ENCODE data around the gene NEUROG1.
A peak's percentile ranks its signal among the peaks of the same experiment; 100 is the strongest.

NEUROG1 gene

GRCh38 chr5:135538261-135538660 is 2.5 kb upstream of the NEUROG1 start (continued):
- TF ChIP-seq ZNF791 (tag by site-specific recombination; IDR thresholded peaks at IDR 0.05) (no peak), SALL2 (tag by site-specific recombination; IDR thresholded peaks at IDR 0.05; ENCODE audit: borderline replicate concordance) (no peak), ZBTB17 (tag by site-specific recombination; IDR thresholded peaks at IDR 0.05) (no peak)

GRCh38 chr5:135537745-135538144 is 2.0 kb upstream of the NEUROG1 start:
- ChIA-PET POLR2A (no interaction called here), CTCF (interaction anchor here (0.6 to 2.3 kb wide), 5 partner anchors 14 to 80 kb away, joined by 4 to 12 read pairs (median 5); no protein-coding TSS in a partner anchor)
- Histone ChIP-seq H3K27ac (ENCODE audit: extremely low read depth, low read depth, low read length) (no peak overlapping the region), H3K9me3 (ENCODE audit: control insufficient read depth, insufficient read depth, low read depth, low read length) (no peaks in the 10 kb centered on the region), H3K4me3 (ENCODE audit: low read depth, low read length) (no peak overlapping the region), H3K4me1 (ENCODE audit: control insufficient read depth, insufficient read depth, low read length) (no peaks in the 10 kb centered on the region), H3K36me3 (ENCODE audit: control insufficient read depth in 2 of 2, insufficient read depth in 1 of 2, low read length in 2 of 2) (no peaks in the 10 kb centered on the region)
- TF ChIP-seq ZNF19 (tag by site-specific recombination; IDR thresholded peaks at IDR 0.05; ENCODE audit: low read depth) (no peak), ZSCAN30 (tag by site-specific recombination; IDR thresholded peaks at IDR 0.05) (peak; percentile 96), ZNF596 (tag by site-specific recombination; IDR thresholded peaks at IDR 0.05) (no peak), PRDM4 (tag by site-specific recombination; IDR thresholded peaks at IDR 0.05) (no peak), ZNF16 (tag by site-specific recombination; IDR thresholded peaks at IDR 0.05; ENCODE audit: low read depth) (no peak), SALL2 (tag by site-specific recombination; IDR thresholded peaks at IDR 0.05; ENCODE audit: borderline replicate concordance) (no peak)

- no peaks in the 10 kb centered on the region for H3K9me3 ChIP-seq (ENCODE audit: control insufficient read depth, insufficient read depth, low read depth, low read length)
- H3K36me3 ChIP-seq (ENCODE audit: control insufficient read depth in 2 of 2, insufficient read depth in 1 of 2, low read length in 2 of 2) = no peaks in the 10 kb centered on the region
- CTCF ChIA-PET = interaction anchor here (0.6 to 2.3 kb wide), 6 partner anchors 15 to 80 kb away, joined by 4 to 12 read pairs (median 6); no protein-coding TSS in a partner anchor
- POLR2A ChIA-PET = no interaction called here
- no peak overlapping the region for H3K27ac ChIP-seq (ENCODE audit: extremely low read depth, low read depth, low read length)
- H3K4me3 ChIP-seq (ENCODE audit: low read depth, low read length) = no peak overlapping the region
- H3K4me1 ChIP-seq (ENCODE audit: control insufficient read depth, insufficient read depth, low read length) = no peaks in the 10 kb centered on the region
- no peak for TF ChIP-seq ZNF404 (tag by site-specific recombination; IDR thresholded peaks at IDR 0.05)
- TF ChIP-seq ZSCAN5A (tag by site-specific recombination; IDR thresholded peaks at IDR 0.05) = no peak
- TF ChIP-seq ZNF366 (tag by site-specific recombination; conservative IDR thresholded peaks at IDR 0.05) = no peak
- no peak for TF ChIP-seq ZNF398 (tag by site-specific recombination; IDR thresholded peaks at IDR 0.05)
These were observed 1.5 kb upstream of the NEUROG1 start for GRCh38 chr5:135537271-135537670.

- no peaks in the 10 kb centered on the region for H3K36me3 ChIP-seq (ENCODE audit: control insufficient read depth in 2 of 2, insufficient read depth in 1 of 2, low read length in 2 of 2)
- ChIA-PET POLR2A (no interaction called here), CTCF (interaction anchor here (0.7 to 2.7 kb wide), 3 partner anchors 17 to 31 kb away, joined by 3 to 11 read pairs (median 7); no protein-coding TSS in a partner anchor)
- H3K9me3 ChIP-seq (ENCODE audit: control insufficient read depth, insufficient read depth, low read depth, low read length) = no peaks in the 10 kb centered on the region
- peak overlapping the region; percentile 34 for H3K4me3 ChIP-seq (ENCODE audit: low read depth, low read length)
- peak overlapping the region; percentile 57; the same call in 1 of the 2 replicates for H3K27ac ChIP-seq (ENCODE audit: extremely low read depth, low read depth, low read length)
- H3K4me1 ChIP-seq (ENCODE audit: control insufficient read depth, insufficient read depth, low read length) = no peaks in the 10 kb centered on the region
- TF ChIP-seq ZNF10 (tag by site-specific recombination; IDR thresholded peaks at IDR 0.05) = no peak
- no peak for TF ChIP-seq ZSCAN30 (tag by site-specific recombination; IDR thresholded peaks at IDR 0.05)
- TF ChIP-seq ZNF791 (tag by site-specific recombination; IDR thresholded peaks at IDR 0.05) = no peak
- no peak for TF ChIP-seq GLIS1 (tag by site-specific recombination; IDR thresholded peaks at IDR 0.05)
- no peak for TF ChIP-seq ZNF423 (tag by site-specific recombination; IDR thresholded peaks at IDR 0.05)
- TF ChIP-seq ZNF670 (tag by site-specific recombination; IDR thresholded peaks at IDR 0.05; ENCODE audit: low read depth) = no peak
- no peak for TF ChIP-seq ZNF658 (tag by site-specific recombination; IDR thresholded peaks at IDR 0.05)
- TF ChIP-seq ZNF214 (tag by site-specific recombination; IDR thresholded peaks at IDR 0.05; ENCODE audit: borderline replicate concordance) = no peak
- TF ChIP-seq ZNF133 (tag by site-specific recombination; IDR thresholded peaks at IDR 0.05) = no peak
- no peak for TF ChIP-seq ZNF777 (tag by site-specific recombination; IDR thresholded peaks at IDR 0.05; ENCODE audit: borderline replicate concordance)
- TF ChIP-seq ZNF792 (tag by site-specific recombination; IDR thresholded peaks at IDR 0.05) = no peak
- TF ChIP-seq ZNF169 (tag by site-specific recombination; IDR thresholded peaks at IDR 0.05) = no peak
- TF ChIP-seq ZNF449 (tag by site-specific recombination; IDR thresholded peaks at IDR 0.05) = no peak
- no peak for TF ChIP-seq KLF9 (tag by site-specific recombination; IDR thresholded peaks at IDR 0.05; ENCODE audit: low read depth)
These were observed 344 bp downstream of the NEUROG1 start for GRCh38 chr5:135535420-135535819.

All from HEK293 (cell line).